Measurements from ENCODE around the gene EPN2.
A peak's percentile ranks its signal among the peaks of the same experiment; 100 is the strongest.

The EPN2 gene

GRCh38 chr17:19377602-19378415 lies 140.6 kb downstream of the EPN2 start:
- no peak overlapping the region for H3K4ac ChIP-seq (ENCODE audit: low read length)
- peak overlapping the region; percentile 90 for H2BK5ac ChIP-seq (ENCODE audit: low read length)
- H3K79me1 ChIP-seq (ENCODE audit: low read depth, low read length) = peaks cover 11% of the 10 kb centered on the region
- H3K4me2 ChIP-seq (ENCODE audit: insufficient read depth, low read length, poor library complexity, severe bottlenecking) = peak overlapping the region; percentile 66
- H2AFZ ChIP-seq (ENCODE audit: low read length) = peak overlapping the region; percentile 98
- peak overlapping the region; percentile 55 for H2BK15ac ChIP-seq (ENCODE audit: low read length)
- H3K18ac ChIP-seq (ENCODE audit: low read length) = peak overlapping the region; percentile 94
- H4K8ac ChIP-seq (ENCODE audit: low read depth, low read length) = no peak overlapping the region
- no peak overlapping the region for H2BK120ac ChIP-seq (ENCODE audit: low read depth, low read length)
- H3K4me3 ChIP-seq (ENCODE audit: low read length in 2 of 2) = peak overlapping the region; percentile 86 to 93
- H3K14ac ChIP-seq (ENCODE audit: low read length) = no peak overlapping the region
- H4K91ac ChIP-seq (ENCODE audit: low read depth, low read length, poor library complexity) = no peak overlapping the region
- H3K4me1 ChIP-seq (ENCODE audit: control insufficient read depth in 2 of 2, insufficient read depth in 1 of 2, low read depth in 1 of 2, low read length in 2 of 2) = peaks cover 9 to 10% of the 10 kb centered on the region in 2 donors
- H2BK12ac ChIP-seq (ENCODE audit: low read length) = no peak overlapping the region
- no peak overlapping the region for H3K23ac ChIP-seq (ENCODE audit: low read depth, low read length, poor library complexity)
- H2AK5ac ChIP-seq (ENCODE audit: low read depth, low read length) = no peak overlapping the region
- DNase-seq (ENCODE audit: low spot score) = peak; percentile 99
- H3K9me3 ChIP-seq (replicated peaks in 1 of 2; ENCODE audit: control insufficient read depth in 2 of 2, insufficient read depth in 1 of 2, low read depth in 1 of 2, low read length in 2 of 2) = no peaks in the 10 kb centered on the region
- no peaks in the 10 kb centered on the region for H3K27me3 ChIP-seq (ENCODE audit: control insufficient read depth in 3 of 3, insufficient read depth in 3 of 3, low read depth in 1 of 3, low read length in 3 of 3)
- peaks cover 26 to 42% of the 10 kb centered on the region in 2 donors for H3K36me3 ChIP-seq (replicated peaks in 1 of 2; ENCODE audit: control insufficient read depth in 2 of 2, insufficient read depth in 2 of 2, low read length in 2 of 2)
- peak overlapping the region; percentile 79 for H3K9ac ChIP-seq (ENCODE audit: low read depth, low read length, poor library complexity)
- H3K27ac ChIP-seq (replicated peaks; ENCODE audit: low read length) = peak overlapping the region; percentile 99
- WGBS, 2 donors (ENCODE audit: extremely low coverage in 2 of 2, insufficient read length in 2 of 2, insufficient replicate concordance in 1 of 2) = no CpG with 5 or more reads among the region's 67 CpGs

- Histone ChIP-seq H2BK120ac (ENCODE audit: low read depth, low read length) (no peak within 1 kb of the TSS), H2BK5ac (ENCODE audit: low read length) (peak within 1 kb of the TSS; percentile 90), H3K79me1 (ENCODE audit: low read depth, low read length) (peaks cover 11% of the 10 kb centered on the region), H3K9ac (ENCODE audit: low read depth, low read length, poor library complexity) (peak within 1 kb of the TSS; percentile 89), H2AFZ (ENCODE audit: low read length) (peak within 1 kb of the TSS; percentile 98), H3K36me3 (replicated peaks in 1 of 2; ENCODE audit: control insufficient read depth in 2 of 2, insufficient read depth in 2 of 2, low read length in 2 of 2) (peaks cover 32 to 51% of the 10 kb centered on the region in 2 donors), H2BK15ac (ENCODE audit: low read length) (peak within 1 kb of the TSS; percentile 55), H3K4me1 (ENCODE audit: control insufficient read depth in 2 of 2, insufficient read depth in 1 of 2, low read depth in 1 of 2, low read length in 2 of 2) (peaks cover 7 to 9% of the 10 kb centered on the region in 2 donors), H3K4me3 (ENCODE audit: low read length in 2 of 2) (peak within 1 kb of the TSS; percentile 93 to 97), H2AK5ac (ENCODE audit: low read depth, low read length) (peak within 1 kb of the TSS; percentile 66), H3K18ac (ENCODE audit: low read length) (peak within 1 kb of the TSS; percentile 94), H3K23ac (ENCODE audit: low read depth, low read length, poor library complexity) (peak within 1 kb of the TSS; percentile 43), H4K8ac (ENCODE audit: low read depth, low read length) (no peak within 1 kb of the TSS), H3K27ac (replicated peaks; ENCODE audit: low read length) (peak within 1 kb of the TSS; percentile 99), H3K9me3 (replicated peaks in 1 of 2; ENCODE audit: control insufficient read depth in 2 of 2, insufficient read depth in 1 of 2, low read depth in 1 of 2, low read length in 2 of 2) (no peaks in the 10 kb centered on the region), H4K91ac (ENCODE audit: low read depth, low read length, poor library complexity) (no peak within 1 kb of the TSS), H3K14ac (ENCODE audit: low read length) (no peak within 1 kb of the TSS), H3K4ac (ENCODE audit: low read length) (peak within 1 kb of the TSS; percentile 30), H3K27me3 (ENCODE audit: control insufficient read depth in 3 of 3, insufficient read depth in 3 of 3, low read depth in 1 of 3, low read length in 3 of 3) (no peaks in the 10 kb centered on the region), H3K4me2 (ENCODE audit: insufficient read depth, low read length, poor library complexity, severe bottlenecking) (peak within 1 kb of the TSS; percentile 85), H2BK12ac (ENCODE audit: low read length) (no peak within 1 kb of the TSS)
- DNase-seq (ENCODE audit: low spot score) = no peak
- WGBS, 2 donors (ENCODE audit: extremely low coverage in 2 of 2, insufficient read length in 2 of 2, insufficient replicate concordance in 1 of 2) = no CpG with 5 or more reads among the region's 69 CpGs
Measured at GRCh38 chr17:19378416-19379360, 141.5 kb downstream of the EPN2 start, which contains the start of gene MAPK7. Gene MAPK7, plus strand, starts transcription at chr17:19378498. Its CDS starts 403 bp downstream, at chr17:19378901.

- Histone ChIP-seq H3K23ac (ENCODE audit: low read depth, low read length, poor library complexity) (peak overlapping the region; percentile 23), H2BK15ac (ENCODE audit: low read length) (no peak overlapping the region), H3K18ac (ENCODE audit: low read length) (no peak overlapping the region), H2BK120ac (ENCODE audit: low read depth, low read length) (no peak overlapping the region), H4K8ac (ENCODE audit: low read depth, low read length) (no peak overlapping the region), H3K14ac (ENCODE audit: low read length) (no peak overlapping the region), H3K4ac (ENCODE audit: low read length) (no peak overlapping the region), H3K27ac (replicated peaks; ENCODE audit: low read length) (no peak overlapping the region), H2AFZ (ENCODE audit: low read length) (no peak overlapping the region), H2AK5ac (ENCODE audit: low read depth, low read length) (no peak overlapping the region), H3K27me3 (ENCODE audit: control insufficient read depth in 3 of 3, insufficient read depth in 3 of 3, low read depth in 1 of 3, low read length in 3 of 3) (no peaks in the 10 kb centered on the region), H4K91ac (ENCODE audit: low read depth, low read length, poor library complexity) (no peak overlapping the region), H3K4me2 (ENCODE audit: insufficient read depth, low read length, poor library complexity, severe bottlenecking) (peak overlapping the region; percentile 85), H2BK12ac (ENCODE audit: low read length) (no peak overlapping the region), H3K79me1 (ENCODE audit: low read depth, low read length) (peaks cover 11% of the 10 kb centered on the region), H3K4me1 (ENCODE audit: control insufficient read depth in 2 of 2, insufficient read depth in 1 of 2, low read depth in 1 of 2, low read length in 2 of 2) (peaks cover 7 to 9% of the 10 kb centered on the region in 2 donors), H3K9me3 (replicated peaks in 1 of 2; ENCODE audit: control insufficient read depth in 2 of 2, insufficient read depth in 1 of 2, low read depth in 1 of 2, low read length in 2 of 2) (no peaks in the 10 kb centered on the region), H2BK5ac (ENCODE audit: low read length) (no peak overlapping the region), H3K4me3 (ENCODE audit: low read length in 2 of 2) (peak overlapping the region; percentile 93 to 97), H3K9ac (ENCODE audit: low read depth, low read length, poor library complexity) (no peak overlapping the region), H3K36me3 (replicated peaks in 1 of 2; ENCODE audit: control insufficient read depth in 2 of 2, insufficient read depth in 2 of 2, low read length in 2 of 2) (peaks cover 40 to 60% of the 10 kb centered on the region in 2 donors)
- no CpG with 5 or more reads among the region's 13 CpGs for WGBS, 2 donors (ENCODE audit: extremely low coverage in 2 of 2, insufficient read length in 2 of 2, insufficient replicate concordance in 1 of 2)
- no peak for DNase-seq (ENCODE audit: low spot score)
Measured at GRCh38 chr17:19379361-19380065, 142.3 kb downstream of the EPN2 start.

Measured in neuronal stem cell (in vitro differentiated cells).